HepG2 (cell line): Measurements from ENCODE around the gene TIMM10.

ENCODE experiments used
- ELF1 ChIP-seq: sonication (generic); formaldehyde crosslinking; IDR thresholded peaks from 2 replicates; pipeline ENCODE4 v1.4.0; 2020; ENCODE audit warnings: missing genetic modification reagents
- MYC ChIP-seq: sonication (generic); formaldehyde crosslinking; IDR thresholded peaks from 2 replicates; pipeline ENCODE4 v1.9.0; 2021; ENCODE audit warnings: missing genetic modification reagents, borderline replicate concordance
- POLR2A ChIP-seq, 2 experiments: IDR thresholded peaks; 2 replicates each; pipeline ENCODE4 v1.6.1; 2011; ENCODE audit warnings: low read depth in 2 of 2, low read length in 2 of 2, mild to moderate bottlenecking in 1 of 2, moderate library complexity in 1 of 2; ENCODE audit not compliant: insufficient read depth in 1 of 2
- RAD21 ChIP-seq: fragments of 450-650 bp; formaldehyde crosslinking; IDR thresholded peaks from 2 replicates; pipeline ENCODE4 v1.5.0; 2020; ENCODE audit warnings: mild to moderate bottlenecking
- TAF15 ChIP-seq: fragments of 200-400 bp; formaldehyde crosslinking; IDR thresholded peaks from one replicate; pipeline ENCODE4 v1.6.1; 2018; ENCODE audit warnings: mild to moderate bottlenecking, low read depth, low read length; ENCODE audit not compliant: poor library complexity, severe bottlenecking
- YY1 ChIP-seq: IDR thresholded peaks from 2 replicates; pipeline ENCODE4 v1.6.1; 2011; ENCODE audit warnings: low read length, low read depth, moderate library complexity, mild to moderate bottlenecking; ENCODE audit not compliant: insufficient read depth, insufficient replicate concordance
- ZBTB7B ChIP-seq: sonication (generic); formaldehyde crosslinking; IDR thresholded peaks from 2 replicates; pipeline ENCODE4 v1.4.0; 2020; ENCODE audit warnings: missing genetic modification reagents
- ZNF512 ChIP-seq: sonication (generic); formaldehyde crosslinking; IDR thresholded peaks from 2 replicates; pipeline ENCODE4 v1.4.0; 2020; ENCODE audit warnings: mild to moderate bottlenecking, missing genetic modification reagents
- TF ChIP-seq, protein P1 (sequence below), 2 experiments: fragments of 450-650 bp in 1 of 2; sonication (generic) in 1 of 2; formaldehyde crosslinking in 1 of 2; IDR thresholded peaks; 2 replicates each; pipeline versions ENCODE4 v1.6.1 to v1.8.0; 2016 to 2022; ENCODE audit warnings: antibody characterized with exemption in 1 of 2, mild to moderate bottlenecking in 1 of 2, missing genetic modification reagents in 1 of 2
- TF ChIP-seq, protein P2 (sequence below): sonication (generic); formaldehyde crosslinking; IDR thresholded peaks from 2 replicates; pipeline ENCODE4 v1.5.0; 2020; ENCODE audit warnings: mild to moderate bottlenecking, missing genetic modification reagents, moderate library complexity

DNA sequence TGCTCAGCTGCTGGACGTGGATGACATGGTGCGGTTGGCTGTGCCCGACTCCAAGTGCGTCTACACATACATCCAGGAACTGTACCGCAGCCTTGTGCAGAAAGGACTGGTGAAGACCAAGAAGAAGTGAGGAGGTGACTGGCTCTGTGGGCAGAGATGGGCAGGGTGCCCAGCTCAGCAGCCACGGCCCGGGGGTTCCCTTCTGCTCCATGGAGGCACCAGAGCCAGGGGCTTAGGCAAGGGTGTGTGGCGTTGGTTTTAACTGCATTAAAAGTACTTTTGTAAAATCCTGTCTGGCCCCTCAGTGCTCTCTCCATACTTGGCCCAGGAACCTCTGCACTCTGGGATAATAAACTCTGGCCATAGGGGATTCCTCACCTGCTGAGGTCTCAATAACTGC lies 19.4 kb upstream of the TIMM10 start:
- TF ChIP-seq ZNF512 (CRISPR knock-in tag), result no peak
- TF ChIP-seq MYC (CRISPR knock-in tag), result no peak
- no peak for TF ChIP-seq POLR2A (IDR thresholded peaks at IDR 0.05; ENCODE audit: insufficient read depth in 1 of 2, low read depth in 2 of 2, low read length in 2 of 2)
- no peak for TF ChIP-seq YY1
- no peak for TF ChIP-seq RAD21 (CRISPR knock-in tag)
- TF ChIP-seq ZBTB7B (CRISPR knock-in tag), result no peak
- no peak for TF ChIP-seq TAF15
- no peak for TF ChIP-seq ELF1 (CRISPR knock-in tag)
- TF ChIP-seq, protein P1, sequence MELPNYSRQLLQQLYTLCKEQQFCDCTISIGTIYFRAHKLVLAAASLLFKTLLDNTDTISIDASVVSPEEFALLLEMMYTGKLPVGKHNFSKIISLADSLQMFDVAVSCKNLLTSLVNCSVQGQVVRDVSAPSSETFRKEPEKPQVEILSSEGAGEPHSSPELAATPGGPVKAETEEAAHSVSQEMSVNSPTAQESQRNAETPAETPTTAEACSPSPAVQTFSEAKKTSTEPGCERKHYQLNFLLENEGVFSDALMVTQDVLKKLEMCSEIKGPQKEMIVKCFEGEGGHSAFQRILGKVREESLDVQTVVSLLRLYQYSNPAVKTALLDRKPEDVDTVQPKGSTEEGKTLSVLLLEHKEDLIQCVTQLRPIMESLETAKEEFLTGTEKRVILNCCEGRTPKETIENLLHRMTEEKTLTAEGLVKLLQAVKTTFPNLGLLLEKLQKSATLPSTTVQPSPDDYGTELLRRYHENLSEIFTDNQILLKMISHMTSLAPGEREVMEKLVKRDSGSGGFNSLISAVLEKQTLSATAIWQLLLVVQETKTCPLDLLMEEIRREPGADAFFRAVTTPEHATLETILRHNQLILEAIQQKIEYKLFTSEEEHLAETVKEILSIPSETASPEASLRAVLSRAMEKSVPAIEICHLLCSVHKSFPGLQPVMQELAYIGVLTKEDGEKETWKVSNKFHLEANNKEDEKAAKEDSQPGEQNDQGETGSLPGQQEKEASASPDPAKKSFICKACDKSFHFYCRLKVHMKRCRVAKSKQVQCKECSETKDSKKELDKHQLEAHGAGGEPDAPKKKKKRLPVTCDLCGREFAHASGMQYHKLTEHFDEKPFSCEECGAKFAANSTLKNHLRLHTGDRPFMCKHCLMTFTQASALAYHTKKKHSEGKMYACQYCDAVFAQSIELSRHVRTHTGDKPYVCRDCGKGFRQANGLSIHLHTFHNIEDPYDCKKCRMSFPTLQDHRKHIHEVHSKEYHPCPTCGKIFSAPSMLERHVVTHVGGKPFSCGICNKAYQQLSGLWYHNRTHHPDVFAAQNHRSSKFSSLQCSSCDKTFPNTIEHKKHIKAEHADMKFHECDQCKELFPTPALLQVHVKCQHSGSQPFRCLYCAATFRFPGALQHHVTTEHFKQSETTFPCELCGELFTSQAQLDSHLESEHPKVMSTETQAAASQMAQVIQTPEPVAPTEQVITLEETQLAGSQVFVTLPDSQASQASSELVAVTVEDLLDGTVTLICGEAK (IDR thresholded peaks at IDR 0.05), result no peak
- TF ChIP-seq, protein P1 (CRISPR knock-in tag; IDR thresholded peaks at IDR 0.05), result no peak
- TF ChIP-seq, protein P2, sequence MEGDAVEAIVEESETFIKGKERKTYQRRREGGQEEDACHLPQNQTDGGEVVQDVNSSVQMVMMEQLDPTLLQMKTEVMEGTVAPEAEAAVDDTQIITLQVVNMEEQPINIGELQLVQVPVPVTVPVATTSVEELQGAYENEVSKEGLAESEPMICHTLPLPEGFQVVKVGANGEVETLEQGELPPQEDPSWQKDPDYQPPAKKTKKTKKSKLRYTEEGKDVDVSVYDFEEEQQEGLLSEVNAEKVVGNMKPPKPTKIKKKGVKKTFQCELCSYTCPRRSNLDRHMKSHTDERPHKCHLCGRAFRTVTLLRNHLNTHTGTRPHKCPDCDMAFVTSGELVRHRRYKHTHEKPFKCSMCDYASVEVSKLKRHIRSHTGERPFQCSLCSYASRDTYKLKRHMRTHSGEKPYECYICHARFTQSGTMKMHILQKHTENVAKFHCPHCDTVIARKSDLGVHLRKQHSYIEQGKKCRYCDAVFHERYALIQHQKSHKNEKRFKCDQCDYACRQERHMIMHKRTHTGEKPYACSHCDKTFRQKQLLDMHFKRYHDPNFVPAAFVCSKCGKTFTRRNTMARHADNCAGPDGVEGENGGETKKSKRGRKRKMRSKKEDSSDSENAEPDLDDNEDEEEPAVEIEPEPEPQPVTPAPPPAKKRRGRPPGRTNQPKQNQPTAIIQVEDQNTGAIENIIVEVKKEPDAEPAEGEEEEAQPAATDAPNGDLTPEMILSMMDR (CRISPR knock-in tag), result no peak
